K562 (cell line): ENCODE measurements around the gene KLK8. TPM values are rescaled to one million over a fixed set of nuclear protein-coding genes. Genes with fewer than 3 reads are reported as not detected.

Experiments used
- CHD2 ChIP-seq: IDR thresholded peaks from 2 replicates; pipeline ENCODE4 v1.6.1; 2011; ENCODE audit warnings: low read depth, low read length
- ESRRA ChIP-seq: fragments of 450-650 bp; IDR thresholded peaks from 2 replicates; pipeline ENCODE4 v1.6.1; 2014; ENCODE audit warnings: low read depth, mild to moderate bottlenecking, moderate library complexity, borderline replicate concordance
- GABPB1 ChIP-seq: sonication (generic); formaldehyde crosslinking; IDR thresholded peaks from 2 replicates; pipeline ENCODE4 v1.8.0; 2022; ENCODE audit warnings: mild to moderate bottlenecking, missing genetic modification reagents
- GATA2 ChIP-seq: sonication (generic); formaldehyde crosslinking; IDR thresholded peaks from 2 replicates; pipeline ENCODE4 v1.4.0; 2020; ENCODE audit warnings: mild to moderate bottlenecking, missing genetic modification reagents
- HDAC2 ChIP-seq: fragments of 450-650 bp; IDR thresholded peaks from 2 replicates; pipeline ENCODE4 v1.6.1; 2016; ENCODE audit warnings: mild to moderate bottlenecking
- KDM1A ChIP-seq, 2 experiments: fragments of 450-650 bp; IDR thresholded peaks; 2 replicates each; pipeline ENCODE4 v1.6.1; 2016; ENCODE audit warnings: mild to moderate bottlenecking in 2 of 2
- MCM2 ChIP-seq: fragments of 450-650 bp; IDR thresholded peaks from 2 replicates; pipeline ENCODE4 v1.6.1; 2017; ENCODE audit warnings: low read depth, mild to moderate bottlenecking
- RBM39 ChIP-seq: fragments of 200-400 bp; formaldehyde crosslinking; optimal IDR thresholded peaks from 2 replicates; pipeline ENCODE3; 2018; ENCODE audit warnings: low read depth, low read length
- ZNF165 ChIP-seq: fragments of 250-450 bp; sonication (Bioruptor Pico); IDR thresholded peaks from 2 replicates; pipeline ENCODE4 v1.4.0; 2020; ENCODE audit warnings: borderline replicate concordance
- ZNF263 ChIP-seq: sonication (generic); formaldehyde crosslinking; IDR thresholded peaks from 2 replicates; pipeline ENCODE4 v1.8.0; 2022; ENCODE audit warnings: mild to moderate bottlenecking, missing genetic modification reagents, borderline replicate concordance
- ZNF436 ChIP-seq: fragments of 250-450, 450-650 bp; sonication (Bioruptor Pico); formaldehyde crosslinking; IDR thresholded peaks from 2 replicates; pipeline ENCODE4 v1.7.0; 2020; ENCODE audit warnings: mild to moderate bottlenecking
- polyA plus RNA-seq, 8 experiments: library from polyadenylated mRNA; depleted of rRNA in 4 of 8; stranded (reverse) in 5 of 8; unstranded in 3 of 8; fragments of >200 nt; fragmentation: Nextera tagmentation in 2 of 8; fragmentation: Illumina TruSeq in 1 of 8; extraction: Ambion mirVana in 2 of 8; extraction: Trizol in 1 of 8; gene quantifications; 2 replicates each; pipeline versions ENCODE4 v1.2.1 to v1.2.3, GENCODE V29; 2011 to 2014; ENCODE audit warnings: inconsistent platforms in 1 of 8, missing spikeins in 1 of 8
- total RNA-seq, 7 experiments: library from RNA; depleted of rRNA in 6 of 7; stranded (reverse); fragments of >200 nt in 6 of 7; fragmentation: Illumina TruSeq in 2 of 7; extraction: Trizol in 2 of 7; gene quantifications; 2 replicates each; pipeline versions ENCODE4 v1.2.1 to v1.2.3, GENCODE V29; 2011 to 2021; ENCODE audit warnings: low replicate concordance in 1 of 7
- TF ChIP-seq, protein P1 (sequence below): fragments of 450-650 bp; IDR thresholded peaks from 2 replicates; pipeline ENCODE4 v1.6.1; 2016; ENCODE audit warnings: antibody characterized with exemption

KLK8 gene
- total and polyA plus RNA-seq, 9 of the 15 experiments (the other 6 are each of a cell fraction or from before 2014, with no cell fraction given): 0.37 to 1.7 (median 0.76) TPM

DNA sequence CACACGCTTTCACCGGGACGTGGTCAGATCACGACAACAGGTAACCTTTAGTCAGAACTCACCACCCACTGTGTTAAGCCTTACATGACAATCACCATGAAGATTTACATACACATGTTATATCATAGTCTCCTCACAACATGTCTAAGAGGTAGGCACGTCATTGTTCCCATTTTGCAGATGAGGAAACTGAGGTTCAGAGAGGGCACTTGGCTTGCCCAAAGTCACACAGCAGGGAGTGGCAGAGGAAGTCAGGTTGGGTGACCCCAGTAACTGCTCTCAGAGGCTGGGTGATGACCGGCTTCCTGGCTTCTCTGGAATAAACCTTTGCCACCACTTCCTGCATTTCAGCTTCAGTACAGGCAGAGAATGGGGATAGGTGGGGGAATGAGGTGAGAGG, 12.8 kb upstream of the KLK8 start (continued):
- no peak for TF ChIP-seq GATA2 (CRISPR knock-in tag)
- no peak for TF ChIP-seq ZNF263 (CRISPR knock-in tag)
- TF ChIP-seq, protein P1, sequence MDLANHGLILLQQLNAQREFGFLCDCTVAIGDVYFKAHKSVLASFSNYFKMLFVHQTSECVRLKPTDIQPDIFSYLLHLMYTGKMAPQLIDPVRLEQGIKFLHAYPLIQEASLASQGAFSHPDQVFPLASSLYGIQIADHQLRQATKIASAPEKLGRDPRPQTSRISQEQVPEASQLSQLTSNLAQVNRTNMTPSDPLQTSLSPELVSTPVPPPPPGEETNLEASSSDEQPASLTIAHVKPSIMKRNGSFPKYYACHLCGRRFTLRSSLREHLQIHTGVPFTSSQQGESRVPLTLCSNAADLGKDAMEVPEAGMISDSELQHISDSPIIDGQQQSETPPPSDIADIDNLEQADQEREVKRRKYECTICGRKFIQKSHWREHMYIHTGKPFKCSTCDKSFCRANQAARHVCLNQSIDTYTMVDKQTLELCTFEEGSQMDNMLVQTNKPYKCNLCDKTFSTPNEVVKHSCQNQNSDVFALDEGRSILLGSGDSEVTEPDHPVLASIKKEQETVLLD: no peak
- TF ChIP-seq GABPB1 (CRISPR knock-in tag): no peak
- TF ChIP-seq MCM2: no peak
- TF ChIP-seq ZNF165 (CRISPR knock-in tag): no peak
- no peak for TF ChIP-seq CHD2
- no peak for TF ChIP-seq ZNF436 (CRISPR knock-in tag)
- TF ChIP-seq RBM39: no peak
- TF ChIP-seq HDAC2: peak; percentile 38; the same call in 1 of the 2 replicates
- TF ChIP-seq KDM1A (IDR thresholded peaks at IDR 0.05): peak in 1 of 2 experiments; percentile 68; a peak in 2 of 4 replicates
- no peak for TF ChIP-seq ESRRA
